Measurements from ENCODE around the gene LRP1B. TPM values are rescaled to one million over a fixed set of nuclear protein-coding genes. Genes with fewer than 3 reads are reported as not detected.
"Not testable (repeated sequence)": the region's sequence is repeated elsewhere in the genome, so short reads cannot be mapped to it uniquely, and the experiment has no call there.

The LRP1B gene
- total RNA-seq, 1 experiment from 2014 or later: 0.11 TPM

DNA sequence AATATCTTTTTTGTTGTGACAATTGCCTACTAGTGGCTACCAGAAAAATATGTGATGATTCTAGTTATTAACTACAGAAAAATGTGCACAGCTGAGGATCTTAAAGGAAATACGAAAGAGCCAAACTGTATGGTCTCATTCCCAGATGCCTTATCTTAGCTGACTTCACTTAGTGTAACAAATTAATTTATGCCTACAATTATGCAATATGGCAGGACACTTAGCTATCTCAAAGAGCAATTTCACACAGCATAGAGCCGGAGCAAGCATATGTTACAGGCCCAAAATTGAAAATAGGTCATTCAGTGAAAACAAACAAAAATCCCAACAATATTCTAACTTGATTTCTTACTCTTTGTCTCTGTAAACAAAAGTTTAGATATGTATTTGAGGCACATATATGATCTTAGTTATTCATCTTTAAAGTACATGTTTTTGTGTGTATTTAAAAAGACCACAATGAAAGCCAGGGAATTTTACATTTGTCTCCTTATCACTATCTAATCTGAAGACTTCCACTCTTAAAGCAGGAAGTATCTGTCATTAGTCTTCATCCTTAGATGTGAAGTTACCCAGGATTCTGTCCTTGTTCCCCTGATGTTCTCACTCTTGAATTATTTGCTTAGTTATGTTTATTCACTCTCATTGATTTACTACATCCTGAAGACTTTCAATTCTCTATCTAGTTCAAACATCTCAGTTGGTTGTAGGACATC, 1771.6 kb downstream of the LRP1B start:
- DNase-seq (ENCODE audit: low read depth): peak; percentile 0

- DNase-seq (ENCODE audit: low read depth): no peak
Measured at GRCh38 chr2:140356697-140357096, 1774.1 kb downstream of the LRP1B start.

- DNase-seq (ENCODE audit: low read depth): no peak
Measured at GRCh38 chr2:140355511-140356090, 1775.2 kb downstream of the LRP1B start.

- no peak for DNase-seq (ENCODE audit: low read depth)
Measured at GRCh38 chr2:140354544-140354943, 1776.3 kb downstream of the LRP1B start.

DNA sequence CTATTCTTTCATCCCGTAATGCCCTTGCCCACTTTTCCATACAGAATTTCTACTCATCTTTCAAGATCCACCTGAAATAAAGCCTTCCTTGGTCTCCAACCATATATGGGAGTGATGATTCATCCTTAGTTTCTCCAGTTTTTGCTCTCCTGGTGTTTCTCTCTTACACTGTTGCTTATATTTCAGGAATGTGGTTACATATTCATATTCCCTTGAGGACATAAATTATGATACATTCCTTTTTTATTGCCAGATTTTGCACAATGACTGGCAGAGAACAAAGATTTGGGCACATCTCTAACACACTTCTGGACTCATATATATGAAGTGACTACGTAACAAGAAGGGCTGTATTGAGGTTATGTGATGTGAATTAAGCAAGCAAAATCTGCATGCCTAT, 1777.3 kb downstream of the LRP1B start:
- peak; percentile 57 for DNase-seq (ENCODE audit: low read depth)

GRCh38 chr2:140351692-140352091, 1779.1 kb downstream of the LRP1B start:
- no peak for DNase-seq (ENCODE audit: low read depth)

DNA sequence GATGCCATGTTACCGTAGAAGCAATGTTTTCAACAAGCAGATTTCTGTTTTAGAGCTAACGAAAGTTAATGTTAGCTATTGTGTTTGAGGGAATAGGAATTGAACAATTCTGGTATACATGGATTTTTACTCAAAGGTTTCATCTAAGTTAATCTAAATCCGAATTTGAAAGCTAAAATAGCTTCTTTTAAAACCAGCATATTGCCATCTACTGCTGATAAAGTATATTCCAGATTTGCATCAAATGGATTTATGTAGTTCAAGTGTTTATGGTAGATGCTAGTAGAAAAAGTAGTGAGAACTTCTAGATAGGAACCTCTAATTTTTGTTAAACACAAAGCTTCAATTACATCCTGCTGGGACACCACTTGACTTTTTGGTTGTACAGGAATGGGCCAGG, 1781.1 kb downstream of the LRP1B start:
- no peak for DNase-seq (ENCODE audit: low read depth)

DNA sequence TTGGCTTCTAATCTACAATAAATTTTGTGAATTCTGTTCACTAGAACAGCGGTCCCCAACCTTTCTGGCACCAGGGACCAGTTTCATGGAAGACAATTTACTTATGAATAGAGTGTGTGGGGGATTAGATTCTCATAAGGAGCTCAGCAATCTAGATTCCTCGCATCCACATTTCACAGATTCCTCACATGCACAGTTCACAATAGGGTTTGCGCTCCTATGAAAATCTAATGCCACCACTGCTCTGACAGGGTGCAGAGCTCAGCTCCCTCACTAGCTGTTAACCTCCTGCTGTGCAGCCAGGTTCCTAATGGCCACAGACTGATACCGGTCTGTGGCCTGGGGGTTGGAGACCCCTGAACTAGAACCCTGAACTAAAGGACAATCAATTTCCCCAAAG, 1782.0 kb downstream of the LRP1B start:
- DNase-seq (ENCODE audit: low read depth): no peak

DNA sequence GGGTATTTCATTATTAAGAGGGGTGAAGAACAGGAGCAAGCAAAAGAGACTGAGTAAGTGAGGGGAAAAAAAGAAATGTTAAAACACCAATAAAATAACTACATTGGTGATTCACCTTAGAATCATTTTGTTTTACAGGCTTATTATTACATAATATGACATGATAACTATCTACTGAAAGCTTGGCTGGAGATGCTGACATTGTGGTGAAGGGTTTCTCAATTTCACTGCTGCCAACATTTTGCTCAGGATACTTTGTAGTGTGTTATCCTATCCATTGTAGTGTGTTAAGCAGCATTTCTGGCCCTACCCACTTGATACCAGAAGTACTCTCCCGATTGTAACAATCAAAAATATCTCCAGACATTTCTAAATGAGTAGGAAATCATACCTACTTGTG, 1786.0 kb downstream of the LRP1B start:
- peak; percentile 10 for DNase-seq (ENCODE audit: low read depth)

DNA sequence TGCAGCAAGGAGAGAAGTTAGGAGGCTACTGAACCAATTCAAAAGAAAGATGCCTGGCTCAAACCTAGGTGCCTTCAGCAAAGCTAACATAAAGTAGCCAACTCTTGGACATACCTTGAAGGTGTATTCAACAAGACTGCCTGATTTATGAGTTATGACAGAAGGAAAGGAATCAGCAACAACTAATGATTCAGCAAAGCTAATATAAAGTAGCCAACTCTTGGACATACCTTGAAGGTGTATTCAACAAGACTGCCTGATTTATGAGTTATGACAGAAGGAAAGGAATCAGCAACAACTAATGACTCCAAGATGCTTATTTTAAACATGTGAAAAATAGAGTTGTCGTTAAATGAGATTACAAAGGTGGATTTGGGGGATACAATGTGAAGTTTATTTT, 1786.5 kb downstream of the LRP1B start:
- not testable (repeated sequence) for DNase-seq (ENCODE audit: low read depth)

DNA sequence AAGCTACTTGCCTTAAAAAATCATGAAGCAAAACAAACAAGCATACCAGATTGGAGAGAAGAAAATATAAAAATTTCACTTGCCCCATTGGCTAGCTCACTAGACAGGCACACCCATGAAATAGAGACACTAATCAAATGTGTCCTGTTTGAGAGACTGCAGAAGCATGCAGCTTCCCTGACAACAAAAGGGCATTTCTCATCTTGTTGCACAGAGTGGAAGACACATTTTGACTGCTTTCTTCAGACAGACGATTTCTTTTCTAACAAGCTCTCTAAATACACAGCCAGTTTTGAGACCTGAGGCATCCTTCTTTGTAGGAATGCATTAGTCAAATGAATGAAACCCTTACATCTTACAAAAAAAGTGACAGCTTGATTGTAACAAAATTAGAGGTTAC, 1792.0 kb downstream of the LRP1B start:
- no peak for DNase-seq (ENCODE audit: low read depth)

DNA sequence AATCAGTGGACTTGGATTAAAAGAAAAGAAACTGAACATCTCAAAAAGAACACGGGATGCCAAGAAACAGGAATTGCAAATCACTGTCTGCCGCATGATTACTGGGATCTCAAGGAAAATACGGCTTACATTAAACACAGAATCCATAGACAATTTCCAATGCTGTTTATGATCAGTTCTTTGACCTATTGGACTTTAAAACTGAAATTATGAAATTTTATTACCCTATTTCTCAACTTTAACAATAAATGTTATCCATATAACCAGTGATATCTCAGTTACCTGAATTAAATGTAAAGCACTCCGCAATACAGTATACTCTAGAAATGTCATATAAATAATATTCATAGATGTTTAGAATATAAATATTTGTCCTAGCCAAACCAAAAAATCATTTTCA, 1793.8 kb downstream of the LRP1B start:
- DNase-seq (ENCODE audit: low read depth): no peak

DNA sequence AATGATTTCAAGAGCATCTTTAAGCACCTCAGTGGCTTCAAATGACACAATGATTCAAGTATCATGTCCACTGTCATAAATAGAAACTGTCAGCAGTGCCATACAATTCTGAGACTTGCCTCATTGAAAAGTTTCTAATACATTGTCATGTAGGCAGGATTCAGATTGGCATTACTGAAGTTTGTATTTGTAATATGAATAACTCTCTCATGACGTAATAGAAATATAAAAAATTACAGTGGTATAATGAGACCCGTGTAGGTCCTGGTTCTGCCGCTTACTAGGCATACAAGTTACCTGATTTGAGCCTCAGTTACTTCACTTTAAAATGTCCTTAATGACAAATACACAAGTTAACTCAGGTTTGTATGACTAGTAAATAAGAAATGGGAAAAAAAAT, 1814.5 kb downstream of the LRP1B start:
- DNase-seq (ENCODE audit: low read depth): no peak

DNA sequence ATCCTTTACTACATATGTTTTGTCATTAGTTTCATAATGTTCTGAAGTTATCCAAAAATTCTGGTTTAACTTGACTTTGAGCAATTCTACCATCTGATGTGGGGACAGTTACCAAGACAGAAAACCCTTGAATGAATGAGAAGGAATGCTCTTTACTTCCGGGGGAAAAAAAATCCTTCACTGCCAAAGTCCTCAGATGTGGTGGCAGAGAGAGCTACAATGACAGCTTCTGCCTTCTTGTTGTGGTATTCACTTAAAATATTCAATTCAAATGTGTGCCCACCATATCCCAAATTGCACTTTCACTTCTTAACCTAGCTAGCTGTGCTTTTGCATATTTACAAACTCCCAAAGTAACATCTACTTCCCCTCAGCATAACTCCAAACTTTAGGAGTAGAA, 1818.9 kb downstream of the LRP1B start:
- DNase-seq (ENCODE audit: low read depth): no peak

DNA sequence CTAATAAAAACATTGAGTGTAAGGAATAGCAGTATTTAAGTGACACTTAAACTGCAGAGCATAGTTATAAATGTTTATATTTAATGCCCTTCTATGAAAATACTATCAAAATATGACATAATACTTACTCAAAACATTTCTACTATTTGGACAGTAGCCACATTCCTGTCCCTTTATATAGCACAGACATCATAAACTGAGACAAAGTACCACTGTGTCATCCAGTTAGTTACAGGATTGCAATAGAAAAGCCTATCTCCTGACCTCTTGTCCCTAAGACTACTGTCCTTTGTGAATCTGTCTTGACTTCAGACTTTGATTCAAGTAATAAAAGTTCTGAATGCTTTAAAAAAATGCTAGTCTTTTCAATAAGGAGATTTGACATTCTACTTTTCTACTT, 1822.1 kb downstream of the LRP1B start:
- no peak for DNase-seq (ENCODE audit: low read depth)

GRCh38 chr2:140307532-140307931, 1823.3 kb downstream of the LRP1B start:
- no peak for DNase-seq (ENCODE audit: low read depth)

GRCh38 chr2:140295767-140296166, 1835.0 kb downstream of the LRP1B start:
- DNase-seq (ENCODE audit: low read depth): no peak

DNA sequence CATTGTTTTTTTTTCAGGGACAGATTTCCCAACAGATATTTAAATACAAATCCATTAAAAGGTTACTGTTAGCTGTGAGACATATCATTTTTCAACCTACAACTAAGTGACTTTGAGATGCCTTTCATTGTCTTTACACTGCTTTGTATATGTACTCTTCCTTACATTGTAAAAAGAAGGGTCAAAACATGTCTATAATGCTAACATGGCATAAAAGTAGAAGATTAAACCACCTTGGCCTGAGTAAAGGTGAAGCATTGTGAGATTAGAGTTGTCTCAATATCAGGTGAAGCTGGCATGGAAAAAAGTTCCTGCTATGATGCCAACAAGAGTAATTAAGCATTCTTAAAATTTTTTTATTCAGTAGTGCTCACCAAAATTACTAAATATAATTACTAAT, 1842.1 kb downstream of the LRP1B start:
- DNase-seq (ENCODE audit: low read depth): no peak

DNA sequence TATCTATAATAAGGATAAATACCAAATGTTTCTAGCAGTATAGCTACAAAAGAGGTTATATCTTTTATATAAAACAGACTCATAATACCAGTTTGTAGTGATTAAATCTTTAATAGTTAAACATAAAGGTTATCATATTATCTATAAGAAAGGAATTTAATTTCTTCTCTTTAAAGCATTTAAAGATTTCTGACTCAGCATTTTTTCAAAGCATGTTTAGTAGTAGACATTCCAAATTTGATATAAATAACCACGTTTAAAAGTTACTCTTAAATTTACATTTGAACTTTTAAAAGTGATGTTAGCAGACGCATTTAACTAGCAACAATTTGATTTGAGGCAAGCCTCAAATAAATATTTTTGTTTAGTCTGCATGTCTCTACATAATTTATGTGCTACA, 1842.6 kb downstream of the LRP1B start:
- DNase-seq (ENCODE audit: low read depth): no peak

GRCh38 chr2:140286377-140286776, 1844.4 kb downstream of the LRP1B start:
- DNase-seq (ENCODE audit: low read depth): no peak

DNA sequence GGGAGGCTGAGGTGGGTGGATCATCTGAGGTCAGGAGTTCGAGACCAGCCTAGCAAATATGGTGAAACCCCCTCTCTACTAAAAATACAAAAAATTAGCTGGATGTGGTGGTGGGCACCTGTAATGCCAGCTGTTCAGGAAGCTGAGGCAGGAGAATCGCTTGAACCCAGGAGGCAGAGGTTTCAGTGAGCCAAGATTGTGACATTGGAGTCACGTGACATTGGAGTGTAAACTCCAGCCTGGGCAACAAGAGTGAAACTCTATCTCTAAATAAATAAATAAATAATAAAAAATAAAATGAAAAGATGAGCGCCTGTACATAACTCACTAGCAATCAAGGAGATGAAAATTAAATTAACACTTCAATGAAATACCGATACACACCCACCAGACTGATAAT, 1853.5 kb downstream of the LRP1B start:
- DNase-seq (ENCODE audit: low read depth): not testable (repeated sequence)

- DNase-seq (ENCODE audit: low read depth): no peak
Measured at GRCh38 chr2:140276661-140277060, 1854.2 kb downstream of the LRP1B start.

DNA sequence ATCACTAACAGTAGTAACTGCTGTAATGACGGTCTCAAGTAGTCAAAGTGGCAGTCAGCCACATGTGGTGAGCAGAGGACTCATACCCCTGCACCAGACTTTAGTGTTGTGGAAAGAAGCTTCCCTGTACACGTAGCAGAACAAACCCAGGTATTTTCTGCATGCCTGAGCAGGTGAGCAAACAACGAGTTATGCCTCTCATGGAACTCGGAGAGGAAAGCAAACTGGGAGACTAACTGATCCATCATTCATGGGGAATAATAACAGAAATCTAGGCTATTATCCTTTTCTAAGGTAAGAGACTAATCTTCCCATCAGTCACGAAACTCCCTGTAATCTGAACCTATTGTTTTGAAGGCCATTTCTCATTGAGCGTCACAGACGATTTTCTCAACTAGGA, 1855.4 kb downstream of the LRP1B start:
- DNase-seq (ENCODE audit: low read depth): no peak

DNA sequence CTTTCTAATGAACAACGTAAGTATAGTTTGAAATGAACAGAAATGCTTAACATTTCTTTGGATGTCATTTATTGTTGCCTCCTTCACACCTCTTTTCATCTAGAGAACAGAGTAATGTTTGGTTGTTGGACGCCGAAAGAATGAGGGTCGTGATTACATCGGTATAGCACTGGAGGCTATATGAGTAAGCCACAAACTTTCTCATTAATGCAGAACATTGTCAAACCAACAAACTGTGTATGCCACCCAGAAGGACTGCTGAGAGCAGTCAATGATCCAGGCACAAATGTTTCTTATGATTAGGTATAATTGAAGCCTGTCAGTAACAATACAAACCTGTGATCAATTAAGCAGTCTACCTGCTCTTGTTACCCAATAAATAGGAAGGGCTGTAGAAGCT, 1855.9 kb downstream of the LRP1B start:
- DNase-seq (ENCODE audit: low read depth): no peak

Measured in LHCN-M2 (cell line).